K562 (cell line): ENCODE results near the gene TPX2. TPM values are rescaled to one million over a fixed set of nuclear protein-coding genes. Genes with fewer than 3 reads are reported as not detected.

ENCODE experiments used
- E2F8 ChIP-seq: fragments of 450-650 bp; IDR thresholded peaks from 2 replicates; pipeline ENCODE4 v1.7.1; 2018; ENCODE audit warnings: mild to moderate bottlenecking, low read depth; ENCODE audit not compliant: partially characterized antibody
- HNRNPK ChIP-seq: fragments of 200-400 bp; formaldehyde crosslinking; IDR thresholded peaks from one replicate; pipeline ENCODE4 v1.6.1; 2018; ENCODE audit warnings: mild to moderate bottlenecking, low read depth, low read length; ENCODE audit not compliant: poor library complexity, severe bottlenecking
- MYBL2 ChIP-seq, 2 experiments: fragments of 450-650 bp in 1 of 2; sonication (generic) in 1 of 2; formaldehyde crosslinking in 1 of 2; IDR thresholded peaks; 2 replicates each; pipeline versions ENCODE4 v1.6.1 to v1.8.1; 2017 to 2022; ENCODE audit warnings: borderline replicate concordance in 1 of 2, inconsistent platforms in 1 of 2, low read depth in 1 of 2, mild to moderate bottlenecking in 1 of 2, missing genetic modification reagents in 1 of 2, moderate library complexity in 1 of 2
- NEUROD1 ChIP-seq: fragments of 150-350 bp; IDR thresholded peaks from 2 replicates; pipeline ENCODE4 v1.6.1; 2014; ENCODE audit warnings: borderline replicate concordance, low read length, low read depth; ENCODE audit not compliant: partially characterized antibody
- NFXL1 ChIP-seq: fragments of 450-650 bp; formaldehyde crosslinking; IDR thresholded peaks from 2 replicates; pipeline ENCODE4 v1.4.0; 2021; ENCODE audit warnings: mild to moderate bottlenecking
- POLR2G ChIP-seq: fragments of 200-400 bp; formaldehyde crosslinking; IDR thresholded peaks from 2 replicates; pipeline ENCODE4 v1.6.1; 2017; ENCODE audit warnings: low read depth, mild to moderate bottlenecking, antibody characterized with exemption, low read length, moderate library complexity
- RBM22 ChIP-seq: fragments of 200-400 bp; formaldehyde crosslinking; IDR thresholded peaks from 2 replicates; pipeline ENCODE4 v1.6.1; 2018; ENCODE audit warnings: low read length, low read depth; ENCODE audit not compliant: poor library complexity, severe bottlenecking
- SP1 ChIP-seq: sonication (generic); formaldehyde crosslinking; IDR thresholded peaks from 2 replicates; pipeline ENCODE4 v1.8.1; 2022; ENCODE audit warnings: mild to moderate bottlenecking, missing genetic modification reagents
- SRSF3 ChIP-seq: fragments of 200-400 bp; formaldehyde crosslinking; IDR thresholded peaks from 2 replicates; pipeline ENCODE4 v1.6.1; 2016; ENCODE audit warnings: mild to moderate bottlenecking, low read length, moderate library complexity; ENCODE audit not compliant: insufficient read depth
- TAF9B ChIP-seq: fragments of 450-650 bp; IDR thresholded peaks from 2 replicates; pipeline ENCODE4 v1.6.1; 2018; ENCODE audit warnings: mild to moderate bottlenecking; ENCODE audit not compliant: partially characterized antibody
- TFAM ChIP-seq: fragments of 250-450 bp; sonication (Bioruptor Pico); conservative IDR thresholded peaks from 2 replicates; pipeline ENCODE4 v1.5.0; 2021; ENCODE audit warnings: mild to moderate bottlenecking, moderate library complexity
- TSC22D4 ChIP-seq: fragments of 450-650 bp; IDR thresholded peaks from 2 replicates; pipeline ENCODE4 v1.6.1; 2016; ENCODE audit warnings: missing genetic modification characterization, missing biosample characterization, control low read depth
- U2AF1 ChIP-seq: fragments of 200-400 bp; formaldehyde crosslinking; optimal IDR thresholded peaks from 2 replicates; pipeline ENCODE3; 2017; ENCODE audit warnings: mild to moderate bottlenecking, low read depth, low read length, moderate library complexity
- ZBTB11 ChIP-seq, 3 experiments: fragments of 200-800 bp in 1 of 3; fragments of 250-450 bp in 1 of 3; fragments of 450-650 bp in 1 of 3; sonication (Bioruptor Pico) in 1 of 3; sonication (Bioruptor generic) in 1 of 3; formaldehyde crosslinking in 1 of 3; IDR thresholded peaks; 2 replicates each; pipeline versions ENCODE4 v1.6.1 to v1.8.0; 2016 to 2022; ENCODE audit warnings: mild to moderate bottlenecking in 2 of 3, missing genetic modification characterization in 2 of 3, missing compliant biosample characterization in 1 of 3, moderate library complexity in 1 of 3
- ZNF3 ChIP-seq: fragments of 250-450 bp; sonication (Bioruptor Pico); IDR thresholded peaks from 2 replicates; pipeline ENCODE4 v1.5.0; 2021; ENCODE audit warnings: mild to moderate bottlenecking, moderate library complexity
- ZNF395 ChIP-seq: fragments of 200-800 bp; sonication (Bioruptor generic); IDR thresholded peaks from 2 replicates; pipeline ENCODE4 v1.6.1; 2017; ENCODE audit warnings: missing genetic modification characterization, missing compliant biosample characterization
- ZNF431 ChIP-seq: sonication (generic); formaldehyde crosslinking; IDR thresholded peaks from 2 replicates; pipeline ENCODE4 v1.8.0; 2022; ENCODE audit warnings: mild to moderate bottlenecking, missing genetic modification reagents
- ZNF551 ChIP-seq: fragments of 250-450 bp; sonication (Bioruptor Pico); IDR thresholded peaks from 2 replicates; pipeline ENCODE4 v1.5.0; 2021; ENCODE audit warnings: mild to moderate bottlenecking, moderate library complexity
- polyA plus RNA-seq, 8 experiments: library from polyadenylated mRNA; depleted of rRNA in 4 of 8; stranded (reverse) in 5 of 8; unstranded in 3 of 8; fragments of >200 nt; fragmentation: Nextera tagmentation in 2 of 8; fragmentation: Illumina TruSeq in 1 of 8; extraction: Ambion mirVana in 2 of 8; extraction: Trizol in 1 of 8; gene quantifications; 2 replicates each; pipeline versions ENCODE4 v1.2.1 to v1.2.3, GENCODE V29; 2011 to 2014; ENCODE audit warnings: inconsistent platforms in 1 of 8, missing spikeins in 1 of 8
- total RNA-seq, 7 experiments: library from RNA; depleted of rRNA in 6 of 7; stranded (reverse); fragments of >200 nt in 6 of 7; fragmentation: Illumina TruSeq in 2 of 7; extraction: Trizol in 2 of 7; gene quantifications; 2 replicates each; pipeline versions ENCODE4 v1.2.1 to v1.2.3, GENCODE V29; 2011 to 2021; ENCODE audit warnings: low replicate concordance in 1 of 7

The TPX2 gene
- total and polyA plus RNA-seq, 9 of the 15 experiments (the other 6 are each of a cell fraction or from before 2014, with no cell fraction given) = 48.0 to 241 (median 133) TPM

GRCh38 chr20:31738729-31739549 lies at the start of gene TPX2 (continued):
- TF ChIP-seq E2F8 (no peak), NFXL1 (CRISPR knock-in tag) (no peak), HNRNPK (no peak), U2AF1 (no peak), MYBL2 (IDR thresholded peaks at IDR 0.05; ENCODE audit: low read depth) (peak; percentile 99), MYBL2 (CRISPR knock-in tag; IDR thresholded peaks at IDR 0.05; ENCODE audit: borderline replicate concordance) (peak; percentile 83; the same call in 1 of the 2 replicates), ZNF431 (CRISPR knock-in tag) (0 out of 2 replicates have a peak, but pooled peaks have one; percentile 41), TSC22D4 (no peak), TFAM (CRISPR knock-in tag) (no peak), ZNF395 (CRISPR knock-in tag) (peak; percentile 60), ZNF3 (no peak), TAF9B (peak; percentile 71), ZNF551 (no peak), SRSF3 (no peak), RBM22 (no peak), SP1 (CRISPR knock-in tag) (peak; percentile 42; the same call in 1 of the 2 replicates), POLR2G (peak; percentile 92), ZBTB11 (CRISPR knock-in tag; IDR thresholded peaks at IDR 0.05) (peak in 1 of 3 experiments; percentile 71; a peak in 2 of 6 replicates), NEUROD1 (peak; percentile 6)
